Activated gamma-delta T cell treated with Interleukin-2 at 50 U/mL for 16 hours (primary cell): Measurements from ENCODE around the gene USP16.
A peak's percentile ranks its signal among the peaks of the same experiment; 100 is the strongest.
"Not testable (repeated sequence)": the region's sequence is repeated elsewhere in the genome, so short reads cannot be mapped to it uniquely, and the experiment has no call there.

ENCODE experiments used
- DNase-seq: peaks from one replicate; pipeline ENCODE4 v3.0.0-alpha.2; 2020

USP16 gene

GRCh38 chr21:29024474-29025327 is at the start of gene USP16:
USP16 (plus strand) TSS chr21:29024668; CDS start chr21:29027914, 3,246 bp downstream.
- peak; percentile 93 for DNase-seq

- DNase-seq, result no peak
Measured at GRCh38 chr21:28975397-28975796, 49.1 kb upstream of the USP16 start.

GRCh38 chr21:28979092-28979491 is 45.4 kb upstream of the USP16 start:
- DNase-seq, result no peak

DNA sequence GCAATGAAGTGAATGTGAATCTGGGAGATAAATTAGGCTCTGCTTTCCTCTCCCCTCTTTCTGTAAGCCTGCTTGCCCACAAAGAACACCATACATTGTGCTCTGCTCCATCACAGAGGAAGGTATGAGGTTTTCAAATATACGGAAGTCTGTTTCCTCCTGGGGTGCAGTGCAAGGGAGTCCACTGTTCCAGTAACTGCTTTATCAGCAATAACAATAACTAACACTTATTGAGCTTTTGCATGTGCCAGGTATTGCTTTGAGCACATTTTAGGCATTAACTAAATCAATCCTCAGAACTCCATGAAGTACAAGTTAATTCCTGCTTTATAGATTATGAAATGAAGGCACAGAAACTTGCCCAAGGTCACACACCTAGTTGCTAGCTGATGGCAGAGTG is 41.8 kb upstream of the USP16 start:
- no peak for DNase-seq

DNA sequence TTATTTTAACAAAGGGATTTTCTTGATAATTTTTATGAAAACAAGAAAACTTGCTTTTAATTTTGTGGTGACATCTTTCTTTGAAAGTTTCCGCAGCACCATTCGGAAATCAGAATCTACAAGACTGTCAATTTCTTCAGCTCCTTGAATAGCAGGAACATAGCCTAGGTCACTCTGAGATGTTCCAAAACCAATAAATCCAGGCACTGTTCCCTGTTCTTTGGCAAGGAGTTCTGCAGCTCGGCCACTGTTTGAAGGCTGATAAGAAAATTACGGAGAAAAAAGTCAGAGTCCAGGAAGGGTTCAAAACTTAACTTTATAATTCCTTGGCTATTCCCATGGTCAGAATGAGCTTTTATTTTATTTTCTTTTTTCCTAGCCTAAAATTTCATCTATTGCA is 37.8 kb upstream of the USP16 start:
- no peak for DNase-seq

GRCh38 chr21:28988146-28988545 is 36.3 kb upstream of the USP16 start:
- not testable (repeated sequence) for DNase-seq

GRCh38 chr21:28991861-28992525 is 32.5 kb upstream of the USP16 start:
- no peak for DNase-seq

DNA sequence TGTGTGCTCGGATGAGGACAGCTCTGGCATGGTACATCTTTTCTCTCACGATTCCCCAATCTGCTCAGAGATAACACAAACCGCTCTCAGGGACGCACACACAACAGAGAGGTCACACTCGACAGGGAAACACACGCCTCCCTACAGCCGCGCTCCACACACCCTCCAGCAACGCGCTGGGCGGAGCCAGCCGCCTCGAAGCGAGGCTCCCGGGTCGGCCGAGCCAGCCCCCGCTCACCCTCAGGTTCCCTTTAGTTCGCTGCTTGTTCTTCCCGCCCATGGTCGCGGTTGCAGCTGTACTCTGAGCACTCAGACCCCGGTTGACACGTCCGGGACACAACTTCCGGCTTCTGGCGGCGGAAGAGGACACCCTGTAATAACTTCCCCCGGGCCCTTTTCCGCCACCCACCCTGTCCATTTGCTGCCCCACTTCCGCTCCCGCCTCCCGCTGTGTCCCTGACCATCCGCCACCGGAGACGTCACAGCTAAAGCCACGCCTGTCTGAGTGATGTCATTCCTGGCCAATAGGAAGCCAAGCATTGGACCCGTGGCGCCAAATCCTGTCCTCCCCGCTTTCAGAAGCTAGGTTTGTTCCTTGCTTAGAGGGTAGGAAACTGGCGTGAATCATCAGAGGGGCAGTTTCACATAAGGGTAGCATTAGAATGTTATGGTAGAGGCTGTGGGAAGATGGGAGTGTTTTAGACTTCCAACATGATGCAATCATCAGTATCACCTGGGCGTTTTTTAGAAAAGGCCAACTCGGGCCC is 31.8 kb upstream of the USP16 start, which contains the start of gene LTN1:
Gene LTN1, minus strand, starts transcription at position 352 of the 767 bp plus-strand sequence. Its CDS starts 72 bp downstream, at position 280.
- DNase-seq, result peak; percentile 99

- no peak for DNase-seq
Measured at GRCh38 chr21:28993293-28993629, 31.2 kb upstream of the USP16 start.

DNA sequence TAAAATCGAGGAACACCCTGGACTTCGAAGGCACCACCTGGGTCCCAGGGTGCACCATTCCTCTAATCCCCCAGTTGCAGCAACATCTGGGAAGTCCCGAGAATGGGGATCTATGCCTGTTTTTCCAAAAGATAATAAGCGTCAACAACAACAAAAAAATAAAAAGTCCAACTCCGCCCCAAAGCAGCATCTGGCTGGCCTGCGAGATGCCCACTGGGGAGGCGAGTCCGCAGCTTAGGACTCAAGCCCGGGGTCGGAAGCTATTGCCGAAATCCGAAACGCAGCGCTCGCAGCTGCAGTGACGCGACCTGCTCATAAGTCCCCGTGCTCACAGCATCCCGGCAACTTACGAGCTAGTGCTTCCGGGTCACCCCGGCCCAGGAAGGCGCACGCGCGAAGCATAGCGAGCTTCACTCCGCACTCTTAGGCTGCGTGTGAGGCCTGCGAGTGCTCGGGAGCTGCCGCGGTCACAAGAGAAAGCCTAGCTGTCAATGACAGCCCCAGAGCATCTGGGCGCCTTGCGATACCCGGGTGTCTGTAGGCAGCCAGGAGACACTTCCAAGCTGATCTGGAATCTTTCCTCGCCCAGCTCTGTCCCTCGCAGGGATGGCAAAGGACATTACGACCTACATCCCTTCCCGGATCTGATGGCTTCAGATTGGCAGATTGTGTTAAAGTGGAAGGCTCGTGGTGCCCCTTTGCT is 21.9 kb upstream of the USP16 start:
- DNase-seq, result peak; percentile 94

DNA sequence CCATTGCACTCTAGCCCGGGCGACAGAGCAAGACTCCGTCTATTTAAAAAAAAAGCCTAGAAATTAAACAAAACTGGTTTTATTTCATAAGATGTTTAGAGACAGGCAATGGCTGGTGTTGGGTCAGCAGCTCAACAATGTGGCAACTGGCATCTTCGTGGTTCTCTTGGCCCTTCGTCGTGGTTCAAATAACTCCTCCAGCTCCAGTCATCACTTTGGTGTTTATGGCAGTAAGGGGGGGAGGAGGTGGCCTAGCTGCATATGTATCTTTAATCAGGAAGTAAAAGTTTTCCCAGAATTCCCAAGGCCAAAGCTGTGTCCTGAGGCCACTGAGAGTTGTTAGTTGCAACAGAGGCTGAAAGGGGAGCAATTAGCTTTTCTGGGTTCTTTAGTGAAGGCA is 18.8 kb upstream of the USP16 start:
- no peak for DNase-seq

GRCh38 chr21:29007135-29007534 is 17.3 kb upstream of the USP16 start:
- DNase-seq, result no peak

DNA sequence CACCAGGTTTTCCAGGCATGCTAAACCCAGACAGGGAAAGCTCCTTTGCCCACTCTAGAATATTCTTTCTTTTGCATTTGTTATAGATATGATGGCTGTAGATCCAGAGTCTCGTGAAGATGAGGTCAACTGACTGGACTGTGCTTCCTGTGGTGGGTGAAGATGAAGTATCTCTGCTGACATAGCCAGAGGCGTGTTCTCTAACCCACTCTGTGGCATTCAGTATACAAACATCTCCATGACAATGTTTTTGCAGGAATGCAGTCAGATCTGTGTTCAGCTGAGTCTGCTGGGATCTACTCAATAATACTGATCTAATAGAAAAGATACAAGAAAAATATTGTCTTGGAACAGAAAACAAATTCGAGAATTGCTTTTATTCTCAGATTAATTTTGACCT is 16.7 kb upstream of the USP16 start:
- DNase-seq, result no peak

- no peak for DNase-seq
Measured at GRCh38 chr21:29008367-29008766, 16.1 kb upstream of the USP16 start.

GRCh38 chr21:29011236-29011635 is 13.2 kb upstream of the USP16 start:
- not testable (repeated sequence) for DNase-seq

DNA sequence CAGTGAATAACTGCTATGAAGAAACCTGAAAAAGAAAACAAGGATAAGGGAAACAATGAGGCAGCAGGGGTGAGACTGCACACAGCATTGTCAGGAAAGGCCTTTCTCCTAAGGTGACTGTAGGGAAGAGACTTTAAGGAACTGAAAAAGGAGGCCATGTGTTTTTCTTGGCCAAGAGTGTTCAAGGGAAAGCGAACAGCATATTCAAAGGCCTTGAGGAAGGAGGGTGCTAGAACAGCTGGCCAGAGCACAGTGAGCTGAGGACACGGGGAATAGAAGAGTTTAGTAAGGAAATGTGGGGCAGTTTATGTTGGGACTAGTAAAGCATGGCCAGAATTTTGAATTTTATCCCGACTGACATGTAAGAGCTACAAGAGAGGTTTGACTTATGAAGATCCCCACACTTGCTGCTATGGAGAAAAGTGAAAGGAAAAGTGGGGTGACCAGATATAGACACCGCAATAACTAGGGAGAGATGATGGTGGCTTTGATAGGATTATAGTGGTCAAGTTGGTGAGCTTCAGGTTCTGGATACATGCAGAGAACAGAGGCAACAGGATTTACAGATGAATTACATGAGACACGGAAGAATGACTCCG is 6.7 kb upstream of the USP16 start:
- no peak for DNase-seq

GRCh38 chr21:29018540-29018939 is 5.9 kb upstream of the USP16 start:
- DNase-seq, result no peak

DNA sequence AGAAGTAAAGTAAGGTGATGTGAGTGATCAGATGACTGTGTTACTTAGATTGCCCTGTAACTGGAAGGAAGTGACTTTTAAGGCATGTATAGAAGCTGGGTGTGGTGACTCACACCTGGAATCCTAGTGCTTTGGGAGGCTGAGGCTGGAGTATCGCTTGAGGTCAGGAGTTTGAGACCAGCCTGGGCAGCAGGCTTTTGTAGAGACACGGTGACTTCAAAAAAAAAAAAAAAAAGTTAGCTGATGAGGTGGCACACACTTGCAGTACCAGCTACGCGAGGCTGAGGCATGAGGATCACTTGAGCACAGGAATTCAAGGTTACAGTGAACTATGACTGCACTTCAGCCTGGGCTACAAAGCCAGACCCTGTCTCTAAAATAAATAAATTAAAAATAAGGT is 2.3 kb upstream of the USP16 start:
- no peak for DNase-seq

DNA sequence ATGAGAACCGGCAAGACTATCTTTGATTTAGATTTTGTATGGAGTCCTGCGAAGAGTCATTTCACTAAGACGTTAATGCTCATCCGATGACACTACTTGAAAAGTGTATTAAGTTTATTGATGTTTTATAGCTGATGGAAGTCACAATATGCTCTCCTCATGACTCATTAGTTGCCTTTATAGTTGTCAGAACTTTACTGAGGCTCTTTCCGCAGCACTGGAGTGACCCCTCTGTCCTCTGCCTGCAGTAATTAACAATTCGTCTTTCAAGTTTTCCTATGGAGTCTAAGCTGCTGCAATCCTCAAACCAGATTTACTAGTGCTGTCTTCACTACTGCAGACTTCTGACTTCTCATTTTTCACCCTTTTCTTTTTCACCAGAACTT is 853 bp downstream of the USP16 start:
- no peak for DNase-seq

GRCh38 chr21:29029524-29029923 is 5.1 kb downstream of the USP16 start:
- DNase-seq, result no peak

DNA sequence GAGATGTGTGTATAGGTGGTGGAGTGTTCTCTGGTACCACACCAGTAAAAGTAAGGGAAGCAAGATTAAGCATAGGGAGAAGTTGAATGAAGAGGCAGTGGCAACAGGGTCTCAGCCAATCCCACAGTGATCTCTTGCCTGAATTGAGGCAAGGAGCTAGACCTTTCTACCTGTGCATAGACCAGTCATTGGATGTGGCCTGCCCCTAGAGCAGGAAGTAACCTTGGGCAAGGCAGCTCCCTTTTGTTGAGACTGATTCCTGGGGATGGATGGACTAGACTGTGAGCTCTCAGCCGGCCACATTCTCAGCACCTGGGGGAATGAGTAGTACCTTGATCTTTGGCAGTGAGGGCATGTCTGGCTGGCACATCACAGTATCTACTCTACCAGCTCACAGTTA is 6.4 kb downstream of the USP16 start:
- DNase-seq, result no peak

GRCh38 chr21:29033301-29033700 is 8.8 kb downstream of the USP16 start:
- no peak for DNase-seq

DNA sequence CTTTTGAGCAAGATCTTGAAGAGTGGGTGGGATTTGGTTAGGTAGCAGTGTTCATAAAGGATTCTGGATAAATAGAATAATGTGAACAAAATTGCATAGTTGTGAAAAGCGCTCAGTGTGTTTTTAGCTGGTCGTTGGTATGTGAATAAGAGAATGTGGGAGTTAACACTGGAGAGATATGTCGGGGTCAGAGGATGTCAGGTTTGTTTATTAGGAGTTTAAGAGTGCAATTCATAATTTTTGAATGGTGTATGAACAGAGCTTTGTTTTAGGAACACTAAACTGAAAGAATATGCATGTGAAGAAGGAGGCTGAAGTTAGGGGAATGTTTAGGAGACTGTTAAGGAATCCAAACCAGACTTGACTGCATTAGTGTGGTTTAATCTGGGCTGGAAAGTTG is 9.4 kb downstream of the USP16 start:
- DNase-seq, result no peak
